SU-DHL-6 (cell line): ENCODE measurements around the gene MAML3.

ENCODE experiments used
- CTCF ChIP-seq: fragments of 200-600 bp; sonication (generic); IDR thresholded peaks from one replicate; pipeline ENCODE4 v1.5.1; 2017; ENCODE audit warnings: antibody characterized with exemption, mild to moderate bottlenecking, low read length, moderate library complexity; ENCODE audit not compliant: insufficient read depth, poor library complexity, severe bottlenecking
- EZH2phosphoT487 ChIP-seq: fragments of 200-600 bp; sonication (generic), shearing (Covaris generic); conservative IDR thresholded peaks from 2 replicates; pipeline ENCODE4 v1.6.1; 2018; ENCODE audit warnings: mild to moderate bottlenecking, antibody characterized with exemption, low read length, moderate library complexity, mixed read lengths

- no peak for TF ChIP-seq CTCF
- TF ChIP-seq EZH2phosphoT487, result no peak
Measured at GRCh38 chr4:139809757-139810140, 344.2 kb downstream of the MAML3 start.
